HG03135 (cell line): ENCODE measurements around the gene THAP3.
"Not testable (repeated sequence)": the region's sequence is repeated elsewhere in the genome, so short reads cannot be mapped to it uniquely, and the experiment has no call there.

ENCODE experiments used
- ATAC-seq: cut with Tn5 transposase; IDR thresholded peaks from one replicate; pipeline ENCODE4 v1.9.1; 2021; ENCODE audit warnings: mild to moderate bottlenecking, moderate library complexity; ENCODE audit not compliant: unreplicated experiment

The THAP3 gene

GRCh38 chr1:6632588-6633514, 8.2 kb downstream of the THAP3 start:
- ATAC-seq = no peak

GRCh38 chr1:6634371-6635052, 9.8 kb downstream of the THAP3 start:
- ATAC-seq = no peak

DNA sequence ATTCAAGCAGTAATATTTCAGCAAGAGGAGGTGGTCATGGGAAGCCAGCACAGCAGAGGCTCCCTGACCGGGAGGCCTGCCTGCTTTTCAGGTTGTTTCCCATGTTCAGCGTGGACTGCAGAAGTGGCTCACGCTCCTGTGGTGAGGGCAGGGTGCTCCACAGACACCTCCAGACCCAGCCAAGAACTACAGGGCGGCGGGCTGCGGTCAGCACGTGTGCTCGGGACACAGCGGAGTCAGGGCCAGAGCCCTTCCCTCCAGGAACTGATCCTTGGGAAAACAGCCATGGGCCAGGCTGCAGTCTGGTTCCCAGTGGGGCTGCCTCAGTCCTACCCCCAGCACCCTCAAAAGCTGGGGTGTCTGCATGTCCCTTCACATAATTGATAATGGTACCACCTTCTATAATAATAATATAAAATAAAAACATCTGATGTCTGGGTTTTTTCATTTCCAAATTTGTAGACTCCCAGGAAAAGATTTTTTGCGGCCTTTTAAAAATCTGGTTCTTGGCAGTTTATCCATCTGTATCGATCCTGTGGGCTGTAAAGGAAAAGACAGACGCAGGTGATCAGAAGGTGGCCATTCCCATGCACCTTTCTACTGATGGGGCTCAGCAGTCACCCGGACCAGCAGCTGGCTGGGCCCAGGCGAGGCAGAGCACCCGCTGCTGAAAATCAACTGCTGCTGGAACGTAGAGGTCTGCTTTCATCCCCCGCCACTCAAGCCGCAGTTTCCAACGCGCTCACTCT, 10.7 kb downstream of the THAP3 start:
- ATAC-seq = no peak

DNA sequence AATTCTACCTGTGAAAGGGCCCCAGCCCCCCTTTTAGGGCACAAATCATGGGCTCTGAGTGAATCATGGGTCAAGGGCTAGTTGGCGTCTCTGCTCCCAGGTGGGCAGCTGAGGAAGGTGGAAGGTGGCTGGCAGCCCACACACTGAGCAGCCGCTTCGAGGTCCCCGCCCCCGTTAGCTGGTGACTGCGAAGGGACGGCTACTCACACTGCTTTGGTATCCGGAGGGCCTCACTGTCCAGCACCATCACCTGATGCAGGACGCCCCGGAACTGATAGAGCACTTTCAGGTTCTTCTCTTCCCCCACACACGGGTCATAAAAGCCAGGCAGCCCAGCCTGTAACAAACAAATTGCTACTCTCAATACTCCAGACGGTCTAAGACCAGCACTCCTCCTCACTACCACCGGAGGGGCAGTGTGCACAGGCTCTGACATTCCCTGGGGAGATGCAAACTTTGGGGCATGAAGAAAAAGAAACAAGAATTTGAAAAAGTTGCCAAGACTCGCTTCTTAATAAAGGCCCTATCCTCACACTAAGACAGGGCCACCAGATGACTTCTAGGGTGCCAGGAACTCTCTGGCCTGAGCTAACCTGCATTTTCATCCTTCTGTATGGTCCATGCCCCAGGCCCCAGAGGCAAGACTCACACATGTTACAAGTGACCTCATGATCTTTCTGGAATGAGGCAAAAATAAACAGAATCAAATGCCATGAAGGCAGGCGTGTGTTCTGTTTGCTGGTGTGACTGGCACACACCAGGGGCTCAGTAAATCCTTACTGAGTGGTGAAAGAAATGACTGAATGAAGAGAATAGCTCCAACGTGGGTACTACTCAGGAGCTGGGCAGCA, 11.5 kb downstream of the THAP3 start:
- no peak for ATAC-seq

GRCh38 chr1:6636778-6637177, 12.1 kb downstream of the THAP3 start:
- not testable (repeated sequence) for ATAC-seq

DNA sequence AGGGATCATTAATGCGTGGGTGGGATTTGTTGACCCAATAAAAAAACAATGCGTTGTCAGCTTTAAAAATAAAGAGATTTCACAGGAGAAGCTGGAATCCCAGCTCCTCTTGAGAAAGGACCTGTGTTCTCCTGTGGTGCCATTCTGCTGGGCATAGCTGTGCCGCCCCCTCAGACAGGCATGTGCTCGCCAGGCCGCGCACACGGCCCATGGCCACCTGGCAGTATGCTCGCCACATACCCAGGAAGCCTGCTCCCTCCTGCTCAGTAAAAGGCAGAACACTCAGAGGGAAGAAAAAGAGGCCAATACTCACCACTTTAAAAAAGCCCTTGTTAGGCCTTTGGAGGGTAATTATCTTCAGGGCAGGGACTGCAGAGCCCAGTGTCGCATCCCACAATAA, 13.1 kb downstream of the THAP3 start:
- ATAC-seq = no peak

DNA sequence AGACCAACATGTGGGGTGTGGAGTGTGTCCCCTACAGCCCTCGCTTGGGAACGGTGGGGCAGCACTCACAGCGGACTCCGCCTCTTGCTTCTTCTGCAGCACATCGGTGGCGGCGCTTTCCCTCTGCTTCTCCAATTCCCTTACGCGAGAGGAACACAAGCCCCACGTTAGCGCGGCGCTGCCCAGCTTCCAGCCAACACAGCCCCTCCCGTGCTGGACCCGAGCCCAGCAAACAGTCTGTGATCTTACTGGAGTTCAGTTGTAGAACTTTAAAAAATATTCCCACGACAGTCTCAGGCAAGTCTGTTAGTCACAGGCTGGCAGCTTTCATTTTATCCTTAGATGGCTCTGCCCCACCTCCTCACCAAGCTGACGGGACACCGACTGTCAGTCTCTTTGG, 13.6 kb downstream of the THAP3 start:
- no peak for ATAC-seq

DNA sequence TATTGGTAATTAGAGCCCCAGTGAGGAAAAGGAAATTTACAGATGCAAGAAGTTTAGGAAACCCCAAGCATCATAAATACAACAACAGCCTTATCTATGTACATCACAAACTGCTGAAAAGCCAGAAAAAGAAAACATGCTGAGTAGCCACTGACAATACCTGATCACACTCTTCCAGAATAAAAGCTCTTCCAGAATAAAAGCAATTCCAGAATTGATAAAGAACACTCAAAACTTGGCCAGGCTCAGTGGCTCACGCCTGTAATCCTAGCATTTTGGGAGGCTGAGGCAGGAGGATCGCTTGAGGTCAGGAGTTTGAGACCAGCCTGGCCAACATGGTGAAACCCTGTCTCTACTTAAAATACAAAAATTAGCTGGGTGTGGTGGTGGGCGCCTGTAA, 16.2 kb downstream of the THAP3 start:
- ATAC-seq = not testable (repeated sequence)

DNA sequence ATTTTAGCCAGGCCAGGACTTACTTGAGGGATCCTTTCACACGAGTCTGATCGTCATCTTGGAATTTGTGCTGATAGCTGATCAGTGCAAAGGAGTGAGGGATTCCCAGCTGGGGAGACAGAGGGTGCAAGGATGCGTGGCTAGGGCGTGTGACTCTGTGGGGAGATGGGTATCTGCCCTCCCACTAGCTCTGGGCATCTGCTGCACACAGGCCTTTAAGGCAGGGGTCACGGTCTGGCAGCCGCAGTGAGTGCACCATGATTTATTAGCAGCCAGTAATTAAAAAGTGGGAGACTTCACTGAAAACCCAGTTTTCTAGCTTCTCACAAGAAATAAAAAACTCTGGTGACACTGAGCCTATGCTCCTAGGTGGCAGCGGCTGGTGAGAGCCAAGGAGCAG, 20.4 kb downstream of the THAP3 start:
- no peak for ATAC-seq

- ATAC-seq = no peak
These were observed 22.0 kb downstream of the THAP3 start for GRCh38 chr1:6646499-6647148.

GRCh38 chr1:6648556-6648955, 23.9 kb downstream of the THAP3 start:
- ATAC-seq = no peak

DNA sequence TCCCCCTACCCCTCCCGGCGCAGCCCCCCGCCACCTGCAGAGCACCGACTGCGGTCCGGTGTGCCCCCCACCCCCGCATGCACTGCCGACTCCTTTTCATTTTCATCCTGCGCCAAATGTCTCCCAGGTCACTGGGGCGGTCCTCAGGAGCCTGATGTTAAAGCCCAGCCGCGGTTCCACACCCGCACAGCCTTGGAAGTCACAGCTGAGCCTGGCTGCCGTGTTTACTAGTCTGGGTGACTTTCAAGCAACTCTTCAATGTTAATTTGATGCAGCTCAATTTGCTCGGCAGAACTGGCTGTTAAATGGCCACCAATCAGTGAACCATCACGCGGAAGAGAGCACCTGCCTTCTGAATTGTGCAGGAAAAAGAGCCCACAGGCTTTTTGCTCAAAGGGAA, 27.2 kb downstream of the THAP3 start:
- no peak for ATAC-seq

DNA sequence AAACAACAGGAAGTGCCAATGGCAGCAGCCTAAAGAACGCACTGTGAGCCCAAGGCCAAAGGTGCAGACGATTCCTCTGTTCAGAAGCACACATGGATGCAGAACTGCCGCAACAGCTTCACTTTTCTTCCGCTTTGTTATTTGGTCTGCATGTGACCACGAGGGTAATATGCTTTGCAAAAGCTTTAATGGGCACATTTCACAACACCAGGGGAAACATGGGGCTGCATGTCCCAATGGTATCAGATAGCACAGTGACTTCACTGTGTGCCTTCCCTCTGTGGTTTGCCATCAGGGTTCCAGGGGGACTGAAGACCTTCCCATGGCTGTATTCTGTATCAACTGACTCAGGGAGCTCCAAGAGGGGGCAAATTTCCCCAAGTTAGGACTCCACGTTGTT, 28.3 kb downstream of the THAP3 start:
- no peak for ATAC-seq

DNA sequence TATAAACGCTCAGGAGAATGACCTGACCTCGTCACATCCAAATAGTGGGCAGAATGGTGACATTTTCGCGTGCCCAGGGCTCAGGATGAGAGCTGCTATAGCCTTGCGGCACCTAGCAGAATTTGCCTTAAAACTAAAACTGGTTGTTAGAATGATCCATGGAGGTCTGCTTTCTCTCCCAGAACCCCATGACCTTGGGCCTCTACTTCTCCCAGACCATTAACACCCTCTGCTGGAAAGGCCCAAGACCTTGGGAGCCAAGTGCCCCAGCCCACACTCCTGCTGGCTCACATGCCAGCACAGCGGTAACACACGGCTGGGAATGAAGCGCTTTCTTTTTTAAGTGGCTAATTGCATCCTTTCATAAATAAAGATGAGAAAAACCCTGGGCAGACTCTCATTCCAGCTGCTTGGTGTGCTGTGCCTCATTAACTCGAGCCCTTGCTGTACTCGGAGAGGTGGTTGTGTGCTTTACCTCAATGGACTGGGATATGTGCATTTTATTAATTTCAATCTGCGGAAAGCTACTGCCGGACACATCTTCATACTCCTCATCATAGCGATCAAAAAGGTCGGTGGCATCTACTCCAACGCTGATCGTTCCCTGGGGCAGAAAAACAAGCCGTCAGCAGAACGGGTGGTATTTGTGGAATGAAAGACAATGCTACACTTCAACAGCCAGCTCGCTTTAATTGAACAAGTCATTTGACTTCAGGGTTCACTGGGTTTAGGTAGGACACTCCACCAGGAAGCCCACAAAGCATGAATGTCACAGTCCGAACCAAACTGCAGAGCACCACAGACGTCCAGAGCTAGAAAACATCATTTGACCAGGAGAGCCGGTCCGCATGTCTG, 29.0 kb downstream of the THAP3 start:
- no peak for ATAC-seq

GRCh38 chr1:6657138-6657537, 32.5 kb downstream of the THAP3 start:
- ATAC-seq = no peak

DNA sequence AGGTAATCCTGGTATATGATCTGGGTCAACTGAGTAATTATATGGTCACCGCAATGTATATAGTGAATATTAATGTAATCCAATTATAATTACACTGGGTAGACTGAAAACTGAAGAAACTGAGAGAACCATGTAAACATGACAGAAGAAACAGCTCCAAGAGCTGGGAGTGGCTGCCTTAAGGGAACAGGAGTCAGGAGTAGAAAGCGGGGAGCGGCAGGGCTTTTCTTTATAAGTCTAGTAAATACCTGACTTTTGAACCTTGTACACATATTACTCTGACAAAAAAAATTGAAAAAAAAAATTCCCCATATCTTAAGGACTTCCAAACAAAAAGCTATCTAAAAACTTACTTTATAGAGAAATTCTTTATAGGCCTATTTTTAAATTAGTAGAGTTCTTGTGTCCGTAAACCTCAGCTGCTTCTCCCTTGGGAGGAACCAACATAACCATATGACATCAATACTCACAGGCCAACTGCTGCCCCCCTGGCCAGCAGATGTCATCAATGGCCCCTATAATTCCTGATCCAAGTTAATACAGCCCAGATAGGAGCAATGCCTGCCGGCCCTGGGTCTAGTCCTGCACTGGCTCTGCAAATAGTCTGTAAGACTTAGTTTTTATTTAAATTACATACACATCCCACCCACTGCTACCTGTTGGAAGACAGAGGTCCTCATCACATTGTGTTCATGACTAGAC, 33.8 kb downstream of the THAP3 start:
- ATAC-seq = no peak

GRCh38 chr1:6660415-6661049, 35.9 kb downstream of the THAP3 start:
- no peak for ATAC-seq

DNA sequence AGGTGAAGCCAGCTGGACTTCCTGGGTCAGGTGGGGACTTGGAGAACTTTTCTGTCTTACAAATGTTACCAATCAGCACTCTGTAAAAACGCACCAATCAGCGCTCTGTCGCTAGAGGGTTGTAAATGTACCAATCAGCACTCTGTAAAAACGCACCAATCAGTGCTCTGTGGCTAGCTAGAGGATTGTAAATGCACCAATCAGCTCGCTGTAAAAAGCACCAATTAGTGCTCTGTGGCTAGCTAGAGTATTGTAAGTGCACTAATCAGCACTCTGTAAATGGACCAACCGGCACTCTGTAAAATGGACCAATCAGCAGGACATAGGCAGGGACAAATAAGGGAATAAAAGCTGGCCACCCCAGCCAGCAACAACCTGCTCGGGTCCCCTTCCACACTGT, 37.8 kb downstream of the THAP3 start:
- ATAC-seq = not testable (repeated sequence)
